ENCODE results near the gene TRANK1. TPM values are rescaled to one million over a fixed set of nuclear protein-coding genes. Genes with fewer than 3 reads are reported as not detected.
"Not testable (repeated sequence)": the region's sequence is repeated elsewhere in the genome, so short reads cannot be mapped to it uniquely, and the experiment has no call there.

The TRANK1 gene
- total RNA-seq, 1 experiment from 2014 or later, result 0.62 TPM

- no peaks in the 10 kb centered on the region for H3K36me3 ChIP-seq (replicated peaks; ENCODE audit: control insufficient read depth, insufficient read depth, low read length)
- DNase-seq, result no peak
These were observed 2.1 kb downstream of the TRANK1 start for GRCh38 chr3:36942638-36943248.

GRCh38 chr3:36941658-36942057, 3.2 kb downstream of the TRANK1 start:
- DNase-seq, result no peak
- H3K36me3 ChIP-seq (replicated peaks; ENCODE audit: control insufficient read depth, insufficient read depth, low read length), result no peaks in the 10 kb centered on the region
- peaks cover 31% of the 10 kb centered on the region for H3K27me3 ChIP-seq (ENCODE audit: control insufficient read depth, insufficient read depth, low read length)
- H3K4me3 ChIP-seq (ENCODE audit: insufficient read depth, low read depth, low read length), result no peak overlapping the region

More at GRCh38 chr3:36942638-36943248, 2.1 kb downstream of the TRANK1 start:
- H3K4me3 ChIP-seq (ENCODE audit: insufficient read depth, low read depth, low read length), result no peak overlapping the region
- H3K27me3 ChIP-seq (ENCODE audit: control insufficient read depth, insufficient read depth, low read length), result peaks cover 31% of the 10 kb centered on the region

- DNase-seq, result no peak
These were observed 3.7 kb downstream of the TRANK1 start for GRCh38 chr3:36941162-36941561.

GRCh38 chr3:36937492-36937891, 7.4 kb downstream of the TRANK1 start:
- H3K27me3 ChIP-seq (ENCODE audit: control insufficient read depth, insufficient read depth, low read length), result 0 out of 2 replicates have a peak, but pooled peaks cover under 1% of the 10 kb centered on the region
- H3K36me3 ChIP-seq (replicated peaks; ENCODE audit: control insufficient read depth, insufficient read depth, low read length), result no peaks in the 10 kb centered on the region
- DNase-seq, result no peak
- no peak overlapping the region for H3K4me3 ChIP-seq (ENCODE audit: insufficient read depth, low read depth, low read length)

More at GRCh38 chr3:36941162-36941561, 3.7 kb downstream of the TRANK1 start:
- H3K4me3 ChIP-seq (ENCODE audit: insufficient read depth, low read depth, low read length), result no peak overlapping the region
- H3K36me3 ChIP-seq (replicated peaks; ENCODE audit: control insufficient read depth, insufficient read depth, low read length), result no peaks in the 10 kb centered on the region
- peaks cover 31% of the 10 kb centered on the region for H3K27me3 ChIP-seq (ENCODE audit: control insufficient read depth, insufficient read depth, low read length)

- DNase-seq, result no peak
- Histone ChIP-seq H3K27me3 (ENCODE audit: control insufficient read depth, insufficient read depth, low read length) (no peaks in the 10 kb centered on the region), H3K36me3 (replicated peaks; ENCODE audit: control insufficient read depth, insufficient read depth, low read length) (no peaks in the 10 kb centered on the region), H3K4me3 (ENCODE audit: insufficient read depth, low read depth, low read length) (no peak overlapping the region)
These were observed 11.1 kb downstream of the TRANK1 start for GRCh38 chr3:36933540-36934296.

- not testable (repeated sequence) for H3K4me3 ChIP-seq (ENCODE audit: insufficient read depth, low read depth, low read length); DNase-seq; H3K27me3 ChIP-seq (ENCODE audit: control insufficient read depth, insufficient read depth, low read length); H3K36me3 ChIP-seq (replicated peaks; ENCODE audit: control insufficient read depth, insufficient read depth, low read length)
These were observed 13.4 kb downstream of the TRANK1 start for GRCh38 chr3:36931424-36931823.

GRCh38 chr3:36928220-36928619, 16.6 kb downstream of the TRANK1 start:
- DNase-seq, result no peak
- no peaks in the 10 kb centered on the region for H3K36me3 ChIP-seq (replicated peaks; ENCODE audit: control insufficient read depth, insufficient read depth, low read length)
- no peak overlapping the region for H3K4me3 ChIP-seq (ENCODE audit: insufficient read depth, low read depth, low read length)
- no peaks in the 10 kb centered on the region for H3K27me3 ChIP-seq (ENCODE audit: control insufficient read depth, insufficient read depth, low read length)

- no peaks in the 10 kb centered on the region for H3K36me3 ChIP-seq (replicated peaks; ENCODE audit: control insufficient read depth, insufficient read depth, low read length)
- DNase-seq, result no peak
- H3K27me3 ChIP-seq (ENCODE audit: control insufficient read depth, insufficient read depth, low read length), result no peaks in the 10 kb centered on the region
- H3K4me3 ChIP-seq (ENCODE audit: insufficient read depth, low read depth, low read length), result no peak overlapping the region
These were observed 18.5 kb downstream of the TRANK1 start for GRCh38 chr3:36926292-36926897.

GRCh38 chr3:36924744-36925521, 19.9 kb downstream of the TRANK1 start:
- H3K4me3 ChIP-seq (ENCODE audit: insufficient read depth, low read depth, low read length), result no peak overlapping the region
- no peaks in the 10 kb centered on the region for H3K27me3 ChIP-seq (ENCODE audit: control insufficient read depth, insufficient read depth, low read length)
- H3K36me3 ChIP-seq (replicated peaks; ENCODE audit: control insufficient read depth, insufficient read depth, low read length), result no peaks in the 10 kb centered on the region
- no peak for DNase-seq

- DNase-seq, result no peak
- H3K36me3 ChIP-seq (replicated peaks; ENCODE audit: control insufficient read depth, insufficient read depth, low read length), result no peaks in the 10 kb centered on the region
- H3K4me3 ChIP-seq (ENCODE audit: insufficient read depth, low read depth, low read length), result no peak overlapping the region
- H3K27me3 ChIP-seq (ENCODE audit: control insufficient read depth, insufficient read depth, low read length), result no peaks in the 10 kb centered on the region
These were observed 20.7 kb downstream of the TRANK1 start for GRCh38 chr3:36923981-36924743.

GRCh38 chr3:36923523-36923943, 21.3 kb downstream of the TRANK1 start:
- Histone ChIP-seq H3K4me3 (ENCODE audit: insufficient read depth, low read depth, low read length) (no peak overlapping the region), H3K27me3 (ENCODE audit: control insufficient read depth, insufficient read depth, low read length) (no peaks in the 10 kb centered on the region), H3K36me3 (replicated peaks; ENCODE audit: control insufficient read depth, insufficient read depth, low read length) (no peaks in the 10 kb centered on the region)
- no peak for DNase-seq

- Histone ChIP-seq H3K36me3 (replicated peaks; ENCODE audit: control insufficient read depth, insufficient read depth, low read length) (no peaks in the 10 kb centered on the region), H3K4me3 (ENCODE audit: insufficient read depth, low read depth, low read length) (no peak overlapping the region), H3K27me3 (ENCODE audit: control insufficient read depth, insufficient read depth, low read length) (no peaks in the 10 kb centered on the region)
- DNase-seq, result no peak
These were observed 23.8 kb downstream of the TRANK1 start for GRCh38 chr3:36920884-36921567.

- H3K36me3 ChIP-seq (replicated peaks; ENCODE audit: control insufficient read depth, insufficient read depth, low read length), result no peaks in the 10 kb centered on the region
- H3K4me3 ChIP-seq (ENCODE audit: insufficient read depth, low read depth, low read length), result no peak overlapping the region
- DNase-seq, result no peak
These were observed 25.3 kb downstream of the TRANK1 start for GRCh38 chr3:36919439-36920160.

More at GRCh38 chr3:36919439-36920160, 25.3 kb downstream of the TRANK1 start:
- no peaks in the 10 kb centered on the region for H3K27me3 ChIP-seq (ENCODE audit: control insufficient read depth, insufficient read depth, low read length)

All from H7 (cell line).